ENCODE measurements around the gene TSPAN5. TPM values are rescaled to one million over a fixed set of nuclear protein-coding genes. Genes with fewer than 3 reads are reported as not detected.

The TSPAN5 gene
- total RNA-seq, 4 donors from 2014 or later = 25.5 to 41.5 (median 36.5) TPM

DNA sequence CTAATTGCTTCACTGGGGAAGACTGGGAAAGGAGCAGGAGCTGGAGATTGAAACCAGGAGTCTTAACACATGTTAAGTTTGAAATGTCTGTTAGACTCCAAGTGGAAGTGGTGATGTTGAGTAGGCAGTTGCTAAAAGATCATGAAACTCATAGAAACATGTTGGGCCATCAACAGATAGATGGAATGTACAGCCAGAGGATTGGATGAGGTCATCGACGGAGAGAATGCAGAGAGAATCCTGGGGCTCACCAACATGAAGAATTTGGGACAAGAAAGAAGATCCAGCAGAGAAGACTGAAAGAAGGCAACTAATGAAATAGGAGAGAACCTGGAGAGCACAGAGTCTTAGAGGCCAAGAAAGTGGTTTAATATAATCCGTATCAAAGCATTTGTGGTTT, 19.4 kb upstream of the TSPAN5 start:
- TF ChIP-seq CTCF (IDR thresholded peaks at IDR 0.05) (no peak), POLR2A (IDR thresholded peaks at IDR 0.05) (no peak)
- H3K4me3 ChIP-seq (ENCODE audit: low read depth, poor library complexity, severe bottlenecking) = no peak overlapping the region
- WGBS, 2 donors = 91 to 94% methylated on average over 3 of the region's 3 CpGs
- no peak for DNase-seq (ENCODE audit: low spot score in 2 of 2)
- intact Hi-C loops (cut with DNase I; ENCODE audit: low total_unique reads) = no loop called here

DNA sequence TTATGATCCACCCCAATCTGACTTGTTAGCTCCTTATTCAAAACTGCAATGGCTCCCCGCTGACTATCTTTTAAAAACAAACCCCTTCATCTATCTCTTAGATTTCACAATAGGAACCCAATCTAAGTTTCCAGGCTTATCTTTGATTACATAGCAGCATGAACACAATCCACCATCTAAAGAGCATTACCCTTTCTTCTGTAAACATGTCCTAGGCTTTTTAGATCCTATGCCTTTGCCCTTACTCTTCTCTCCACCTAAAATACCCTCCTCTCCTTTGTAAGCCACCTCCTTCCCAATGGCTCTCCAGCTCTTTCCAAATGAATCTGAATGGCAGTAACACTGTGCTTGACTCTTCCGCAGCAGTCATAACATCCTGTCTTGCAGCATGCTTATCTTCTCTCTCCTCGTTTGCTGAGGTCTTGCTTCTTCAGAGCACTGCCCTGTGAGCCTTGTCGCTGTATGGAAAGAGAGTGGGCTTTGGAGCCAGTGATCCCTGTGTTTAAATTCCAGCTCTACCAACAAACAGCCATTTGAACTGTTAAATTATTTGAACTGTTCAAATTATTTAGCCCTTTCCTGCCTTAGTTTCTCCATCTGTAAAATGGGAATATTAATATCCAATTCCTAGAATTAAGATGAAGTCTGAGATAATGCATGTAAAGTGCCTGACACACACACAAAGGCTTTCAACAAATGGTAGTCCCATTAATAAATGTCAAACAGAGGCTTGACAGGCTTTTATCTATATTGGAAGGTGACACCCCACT, 16.2 kb upstream of the TSPAN5 start:
- TF ChIP-seq CTCF (IDR thresholded peaks at IDR 0.05) (no peak), POLR2A (IDR thresholded peaks at IDR 0.05) (no peak)
- intact Hi-C loops (cut with DNase I; ENCODE audit: low total_unique reads) = no loop called here
- WGBS, 2 donors = 89 to 91% methylated on average over 4 of the region's 4 CpGs
- no peak overlapping the region for H3K4me3 ChIP-seq (ENCODE audit: low read depth, poor library complexity, severe bottlenecking)
- no peak for DNase-seq (ENCODE audit: low spot score in 2 of 2)

GRCh38 chr4:98673978-98674377, 15.6 kb upstream of the TSPAN5 start:
- intact Hi-C loops (cut with DNase I; ENCODE audit: low total_unique reads) = no loop called here

DNA sequence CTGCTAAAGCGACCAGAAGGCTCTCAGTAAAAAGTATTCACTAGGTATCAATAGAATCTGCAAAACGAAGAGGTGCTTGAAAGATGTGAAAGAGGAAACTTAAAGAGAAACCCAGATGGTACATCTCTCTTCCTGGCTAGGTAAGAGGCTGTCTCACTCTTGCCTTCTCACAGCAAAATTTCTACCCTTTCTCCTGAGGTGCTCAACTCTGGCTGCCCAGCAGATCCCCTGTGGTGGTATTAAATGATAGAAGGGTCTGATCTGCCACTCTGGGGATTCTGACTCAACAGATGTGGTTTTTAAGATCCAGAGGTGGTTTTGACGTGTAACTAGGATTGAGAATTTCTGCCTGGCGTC, 14.9 kb upstream of the TSPAN5 start:
- TF ChIP-seq CTCF (IDR thresholded peaks at IDR 0.05) = no peak
- intact Hi-C loops (cut with DNase I; ENCODE audit: low total_unique reads) = no loop called here
- 68 to 73% methylated on average over 4 of the region's 4 CpGs for WGBS, 2 donors
- no peak for DNase-seq (ENCODE audit: low spot score in 2 of 2)
- no peak overlapping the region for H3K4me3 ChIP-seq (ENCODE audit: low read depth, poor library complexity, severe bottlenecking)

More at GRCh38 chr4:98673978-98674377, 15.6 kb upstream of the TSPAN5 start:
- DNase-seq (ENCODE audit: low spot score in 2 of 2) = no peak
- TF ChIP-seq CTCF (IDR thresholded peaks at IDR 0.05) = no peak
- TF ChIP-seq POLR2A (IDR thresholded peaks at IDR 0.05) = no peak
- 92 to 93% methylated on average over 6 of the region's 6 CpGs for WGBS, 2 donors
- H3K4me3 ChIP-seq (ENCODE audit: low read depth, poor library complexity, severe bottlenecking) = no peak overlapping the region

- DNase-seq (ENCODE audit: low spot score in 2 of 2) = no peak
- TF ChIP-seq POLR2A (IDR thresholded peaks at IDR 0.05) (no peak), CTCF (IDR thresholded peaks at IDR 0.05) (no peak)
- no peak overlapping the region for H3K4me3 ChIP-seq (ENCODE audit: low read depth, poor library complexity, severe bottlenecking)
- intact Hi-C loops (cut with DNase I; ENCODE audit: low total_unique reads) = no loop called here
- 58 to 59% methylated on average over 5 of the region's 5 CpGs for WGBS, 2 donors
Observed at GRCh38 chr4:98672583-98673287, 14.3 kb upstream of the TSPAN5 start.

Data from lower leg skin (tissue), 4 donors.